Keratinocyte (primary cell): ENCODE measurements around the gene CCNB3.
"Not testable (repeated sequence)": the region's sequence is repeated elsewhere in the genome, so short reads cannot be mapped to it uniquely, and the experiment has no call there.

ENCODE experiments used
- EZH2 ChIP-seq: IDR thresholded peaks from one replicate; pipeline ENCODE4 v1.6.1; 2012; ENCODE audit warnings: inconsistent platforms, mild to moderate bottlenecking, low read length, moderate library complexity
- TF ChIP-seq, protein P1 (sequence below), 3 experiments: IDR thresholded peaks in 1 of 3; conservative IDR thresholded peaks in 1 of 3; optimal IDR thresholded peaks in 1 of 3; 2 replicates in 2 of 3; 3 replicates in 1 of 3; pipeline versions ENCODE3 to v1.5.1; 2011; ENCODE audit warnings: low read length in 3 of 3, mild to moderate bottlenecking in 3 of 3, moderate library complexity in 2 of 3, control low read depth in 1 of 3, inconsistent platforms in 1 of 3; ENCODE audit not compliant: insufficient read depth in 2 of 3; ENCODE audit errors: extremely low read depth in 1 of 3

DNA sequence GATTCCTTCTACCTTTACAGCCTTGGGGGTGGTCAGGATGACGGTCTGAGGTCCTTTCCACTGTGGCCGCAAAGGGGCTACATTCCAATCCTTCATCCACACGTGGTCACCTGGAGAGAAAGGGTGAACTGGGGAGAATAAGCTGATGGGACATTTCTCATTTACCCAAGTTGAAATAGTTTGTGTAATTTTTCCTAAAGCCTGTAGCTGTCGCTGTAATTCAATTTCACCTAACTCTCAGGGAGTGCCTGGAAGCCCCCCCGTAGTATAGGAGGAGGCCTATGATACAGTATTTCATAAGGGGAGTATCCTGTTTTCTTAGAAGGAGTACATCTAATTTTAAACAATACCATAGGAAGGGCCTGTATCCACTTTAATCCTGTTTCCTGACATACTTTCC is 128.1 kb downstream of the CCNB3 start:
- TF ChIP-seq, protein P1, sequence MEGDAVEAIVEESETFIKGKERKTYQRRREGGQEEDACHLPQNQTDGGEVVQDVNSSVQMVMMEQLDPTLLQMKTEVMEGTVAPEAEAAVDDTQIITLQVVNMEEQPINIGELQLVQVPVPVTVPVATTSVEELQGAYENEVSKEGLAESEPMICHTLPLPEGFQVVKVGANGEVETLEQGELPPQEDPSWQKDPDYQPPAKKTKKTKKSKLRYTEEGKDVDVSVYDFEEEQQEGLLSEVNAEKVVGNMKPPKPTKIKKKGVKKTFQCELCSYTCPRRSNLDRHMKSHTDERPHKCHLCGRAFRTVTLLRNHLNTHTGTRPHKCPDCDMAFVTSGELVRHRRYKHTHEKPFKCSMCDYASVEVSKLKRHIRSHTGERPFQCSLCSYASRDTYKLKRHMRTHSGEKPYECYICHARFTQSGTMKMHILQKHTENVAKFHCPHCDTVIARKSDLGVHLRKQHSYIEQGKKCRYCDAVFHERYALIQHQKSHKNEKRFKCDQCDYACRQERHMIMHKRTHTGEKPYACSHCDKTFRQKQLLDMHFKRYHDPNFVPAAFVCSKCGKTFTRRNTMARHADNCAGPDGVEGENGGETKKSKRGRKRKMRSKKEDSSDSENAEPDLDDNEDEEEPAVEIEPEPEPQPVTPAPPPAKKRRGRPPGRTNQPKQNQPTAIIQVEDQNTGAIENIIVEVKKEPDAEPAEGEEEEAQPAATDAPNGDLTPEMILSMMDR (optimal IDR thresholded peaks at IDR 0.05 in 1 of 3, IDR thresholded peaks at IDR 0.05 in 1 of 3, conservative IDR thresholded peaks at IDR 0.05 in 1 of 3; ENCODE audit: extremely low read depth in 1 of 3, insufficient read depth in 2 of 3, low read length in 3 of 3), result not testable (repeated sequence)
- not testable (repeated sequence) for TF ChIP-seq EZH2
